Mucosa of descending colon (tissue), 3 donors: ENCODE results near the gene RANBP2. TPM values are rescaled to one million over a fixed set of nuclear protein-coding genes. Genes with fewer than 3 reads are reported as not detected.

Source experiments
- ATAC-seq: fragments of 200-7000 bp; cut with Tn5 transposase; one replicate; pipeline ENCODE4 v1.9.1; 2020; ENCODE audit warnings: mild to moderate bottlenecking, moderate library complexity
- DNase-seq, 3 donors: peaks; one replicate each; pipeline ENCODE4 v3.0.0-alpha.2; 2020
- H3K36me3 ChIP-seq: fragments of 200-600 bp; one replicate; pipeline ENCODE4 v1.8.0; 2021; ENCODE audit warnings: low read depth, mild to moderate bottlenecking
- H3K4me1 ChIP-seq: fragments of 200-600 bp; one replicate; pipeline ENCODE4 v1.8.0; 2021; ENCODE audit warnings: low read depth, mild to moderate bottlenecking
- H3K4me3 ChIP-seq: fragments of 200-600 bp; one replicate; pipeline ENCODE4 v1.8.0; 2021; ENCODE audit warnings: mild to moderate bottlenecking
- H3K9me3 ChIP-seq: fragments of 200-600 bp; one replicate; pipeline ENCODE4 v1.8.0; 2021; ENCODE audit warnings: mild to moderate bottlenecking
- CTCF ChIP-seq: fragments of 200-600 bp; IDR thresholded peaks from one replicate; pipeline ENCODE4 v1.8.0; 2022; ENCODE audit warnings: antibody characterized with exemption, mild to moderate bottlenecking
- intact Hi-C, 2 donors: fragments of 100-400 bp; cut with DNase I in 1 of 2; cut with micrococcal nuclease in 1 of 2; formaldehyde crosslinking; loops; one replicate each; pipeline versions ENCODE4 v1.11.0 to v1.11.1; 2022; cut with DNase I, micrococcal nuclease
- total RNA-seq, 3 donors: library from RNA; stranded (reverse); fragmentation: NEBNext Ultra II Directional in 2 of 3; extraction: Animal tissue kit (Norgen Biotek cat#: 25700) in 2 of 3; gene quantifications; one replicate each; pipeline versions ENCODE4 v1.2.1 to v1.2.4, GENCODE V29; 2021 to 2023
- donor health status: DM: no; HTN: no; CAD: no; lungs with moderate emphysema.
- donor health status: DM: no; HTN: no; CAD: no.
- donor health status: DM: no; HTN: yes; CAD: no.

RANBP2 gene
- total RNA-seq, 3 donors from 2014 or later, result 48.3 to 81.0 (median 51.9) TPM

- ATAC-seq (no peak), DNase-seq (no peak)
- H3K9me3 ChIP-seq, result no peaks in the 10 kb centered on the region
- no peak for TF ChIP-seq CTCF
- intact Hi-C loops, result no loop called here
- peaks cover 7% of the 10 kb centered on the region for H3K4me1 ChIP-seq
- peak overlapping the region; percentile 56 for H3K4me3 ChIP-seq
- H3K36me3 ChIP-seq, result no peaks in the 10 kb centered on the region
These were observed 67.9 kb downstream of the RANBP2 start for GRCh38 chr2:108787216-108787541.

- Histone ChIP-seq H3K4me3 (no peak overlapping the region), H3K36me3 (no peaks in the 10 kb centered on the region), H3K4me1 (no peaks in the 10 kb centered on the region), H3K9me3 (no peaks in the 10 kb centered on the region)
- no peak for ATAC-seq
- intact Hi-C loops, result no loop called here
- DNase-seq, result no peak
- TF ChIP-seq CTCF, result no peak
These were observed 83.9 kb downstream of the RANBP2 start for GRCh38 chr2:108803045-108803736.

GRCh38 chr2:108805032-108805431 is 85.8 kb downstream of the RANBP2 start:
- no peak for ATAC-seq
- intact Hi-C loops, result no loop called here

GRCh38 chr2:108805782-108806181 is 86.5 kb downstream of the RANBP2 start:
- no peak for ATAC-seq
- no peak for DNase-seq
- H3K9me3 ChIP-seq, result peaks cover 6% of the 10 kb centered on the region
- no peak for TF ChIP-seq CTCF
- intact Hi-C loops, result no loop called here
- no peak overlapping the region for H3K4me3 ChIP-seq
- H3K4me1 ChIP-seq, result no peaks in the 10 kb centered on the region
- H3K36me3 ChIP-seq, result no peaks in the 10 kb centered on the region

More at GRCh38 chr2:108805032-108805431, 85.8 kb downstream of the RANBP2 start:
- H3K4me3 ChIP-seq, result no peak overlapping the region
- TF ChIP-seq CTCF, result no peak
- no peaks in the 10 kb centered on the region for H3K4me1 ChIP-seq
- H3K9me3 ChIP-seq, result peaks cover 6% of the 10 kb centered on the region
- no peak for DNase-seq
- H3K36me3 ChIP-seq, result no peaks in the 10 kb centered on the region

GRCh38 chr2:108806371-108807113 is 87.3 kb downstream of the RANBP2 start:
- DNase-seq (no peak), ATAC-seq (no peak)
- intact Hi-C loops, result no loop called here
- Histone ChIP-seq H3K4me3 (no peak overlapping the region), H3K4me1 (no peaks in the 10 kb centered on the region), H3K9me3 (peaks cover 6% of the 10 kb centered on the region), H3K36me3 (no peaks in the 10 kb centered on the region)
- no peak for TF ChIP-seq CTCF
